ENCODE data around the gene CPEB4.
A peak's percentile ranks its signal among the peaks of the same experiment; 100 is the strongest.

CPEB4 gene

DNA sequence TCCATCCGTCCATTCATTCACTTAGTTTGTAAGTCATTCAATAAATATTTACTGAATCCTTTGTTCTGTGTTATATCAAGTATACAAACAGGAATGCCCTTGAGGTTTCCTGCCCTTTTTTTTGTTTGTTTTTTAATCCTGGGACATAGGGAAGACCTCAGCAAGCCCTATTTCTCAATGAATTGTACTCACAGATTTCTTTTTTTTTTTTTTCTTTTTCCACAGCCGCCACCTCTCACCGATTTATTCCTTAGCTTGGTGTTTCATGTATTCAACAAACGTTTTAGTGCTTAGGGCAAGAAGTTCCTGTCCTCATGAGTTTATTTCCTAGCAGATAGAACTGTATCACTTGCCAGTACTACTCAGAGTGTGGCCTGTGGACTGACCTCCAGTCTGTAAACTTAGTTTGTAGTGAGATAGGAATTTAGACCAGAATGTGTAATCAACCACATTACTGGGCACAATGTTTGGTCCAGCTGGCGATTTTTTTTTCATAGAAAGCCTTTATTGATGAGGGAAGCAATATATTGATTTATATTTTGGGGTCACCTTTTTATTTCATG is 65.5 kb downstream of the CPEB4 start:
- DNase-seq: no peak

DNA sequence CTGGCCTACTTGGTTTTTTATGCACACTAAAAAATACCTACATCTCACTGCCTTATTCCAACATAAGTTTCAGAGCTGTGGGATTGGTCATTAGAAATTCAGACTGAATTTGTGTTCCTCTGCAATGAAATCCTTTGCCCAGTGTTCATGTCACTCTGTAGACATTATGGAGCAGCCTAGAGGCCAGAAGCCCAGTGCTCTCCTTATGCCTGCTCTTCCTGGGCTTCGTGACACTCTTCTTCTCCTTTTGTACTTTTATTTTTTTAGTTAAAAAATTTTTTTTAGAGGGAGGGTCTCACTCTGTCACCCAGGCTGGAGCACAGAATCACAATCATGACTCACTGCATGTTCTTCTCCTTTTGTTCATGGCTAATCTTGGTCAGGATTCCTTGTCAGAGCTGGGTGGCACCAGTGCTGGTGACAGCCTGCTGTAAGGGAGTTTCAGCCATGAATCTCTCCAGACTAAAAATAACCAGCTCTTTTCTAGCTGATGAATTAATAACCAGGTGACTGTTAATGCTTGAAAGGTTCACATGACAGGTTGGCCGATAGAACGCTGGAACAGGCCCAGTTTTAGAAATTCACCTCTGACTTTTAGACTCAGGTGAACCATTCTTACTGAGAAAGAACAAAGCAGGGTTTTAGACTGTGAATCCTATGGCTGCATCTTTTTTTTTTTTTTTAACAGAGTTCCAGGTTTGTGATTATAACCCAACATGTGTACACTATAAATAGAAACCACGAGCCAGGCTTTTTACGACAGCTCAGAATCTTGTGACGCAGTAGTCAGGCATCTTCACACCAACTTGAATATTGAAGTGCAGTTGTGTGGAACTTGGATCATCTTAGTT is 66.7 kb downstream of the CPEB4 start:
- no peak for DNase-seq

DNA sequence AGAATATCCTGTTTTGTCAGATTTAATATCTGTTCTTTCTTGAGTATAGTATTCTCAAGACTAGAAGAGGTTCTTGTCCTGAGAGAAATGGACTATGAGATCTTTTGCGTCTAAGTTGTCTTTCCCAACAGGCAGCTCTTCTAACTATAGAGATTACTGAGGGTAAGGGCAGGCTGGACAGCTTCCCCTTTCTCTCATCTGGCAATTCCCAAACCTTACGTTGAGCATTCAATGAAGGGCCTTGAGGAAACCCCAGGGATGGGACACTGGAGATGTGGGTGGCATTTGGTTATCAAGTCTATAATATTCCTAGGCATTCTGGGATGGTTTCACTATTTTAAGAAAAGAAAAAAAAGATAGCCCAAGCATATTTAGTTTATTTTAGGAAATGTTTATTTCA is 72.8 kb downstream of the CPEB4 start:
- DNase-seq: no peak

DNA sequence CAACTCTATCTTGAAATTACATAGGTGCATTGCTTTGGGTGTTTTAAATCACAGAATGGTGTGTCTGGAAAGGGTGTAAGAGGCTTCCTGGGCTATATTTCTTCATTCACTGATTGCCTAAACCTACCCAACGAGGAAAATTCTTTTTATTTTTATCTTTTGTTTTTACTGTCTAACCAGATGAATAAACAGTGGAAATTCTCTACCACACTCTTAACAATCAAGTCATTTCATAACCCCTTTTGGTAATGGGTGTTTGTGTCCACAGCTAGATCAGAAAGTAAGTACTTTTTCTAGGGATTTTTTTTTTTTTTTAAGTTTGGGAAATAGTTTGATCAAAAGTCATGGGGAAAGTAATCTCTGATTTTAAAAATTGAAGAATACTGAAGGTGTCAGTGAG is 73.3 kb downstream of the CPEB4 start:
- no peak for DNase-seq

DNA sequence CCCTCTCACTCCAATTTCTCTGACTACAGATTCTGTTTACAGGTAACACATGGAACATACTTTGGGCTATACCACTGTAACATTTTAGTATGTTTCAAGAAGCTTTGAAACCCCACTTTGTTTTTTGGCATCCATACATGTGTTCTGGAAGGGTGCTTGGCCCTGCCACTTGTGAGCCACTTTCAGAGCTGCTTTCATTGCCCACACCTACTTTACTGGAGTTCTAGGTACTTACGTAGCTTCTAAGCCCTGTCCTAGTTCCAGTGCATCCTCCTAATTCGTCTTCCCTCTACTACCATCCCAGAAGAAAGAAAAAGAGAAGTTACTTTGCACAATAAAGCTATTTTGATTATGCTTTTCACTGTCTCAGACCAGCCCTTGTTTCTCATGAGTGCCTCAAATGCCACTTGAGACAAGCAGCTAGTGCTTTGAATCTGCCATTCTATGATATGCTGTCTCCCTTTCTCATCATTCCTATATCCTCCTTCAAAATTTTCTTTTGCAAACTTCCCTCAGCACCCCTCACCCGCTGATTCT is 74.4 kb downstream of the CPEB4 start:
- DNase-seq: no peak

DNA sequence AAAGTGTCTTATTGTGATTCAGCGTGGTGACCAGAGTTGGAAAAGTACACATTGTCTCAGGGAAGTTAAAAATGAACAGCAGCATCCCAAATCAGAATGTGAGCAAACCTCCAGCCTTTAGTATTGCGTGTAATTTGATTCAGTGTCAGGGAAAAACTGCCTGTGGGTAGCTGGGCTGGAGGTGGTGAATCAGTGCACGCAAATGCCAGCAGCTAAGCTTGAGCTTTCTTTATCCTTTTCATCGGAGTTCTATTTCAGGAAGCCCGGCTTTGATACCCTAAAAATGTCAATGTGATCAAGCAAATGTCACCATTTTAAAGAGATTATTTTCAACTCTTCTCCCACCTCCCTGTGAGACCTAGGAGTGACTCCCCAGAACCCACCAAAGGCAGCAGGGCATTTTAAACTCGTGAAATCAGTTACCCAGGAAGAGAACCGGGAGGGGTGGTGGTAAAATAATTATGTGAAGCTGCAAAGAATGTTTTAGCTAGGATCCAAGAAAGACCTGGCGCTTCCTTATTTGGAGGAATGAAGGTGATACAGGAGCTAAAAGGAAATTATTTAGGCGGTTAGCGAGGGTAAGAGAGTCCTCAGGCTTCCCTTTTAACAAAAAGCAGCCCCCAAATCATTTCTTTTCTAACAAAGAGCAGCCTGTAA is 75.2 kb downstream of the CPEB4 start:
- DNase-seq: no peak

DNA sequence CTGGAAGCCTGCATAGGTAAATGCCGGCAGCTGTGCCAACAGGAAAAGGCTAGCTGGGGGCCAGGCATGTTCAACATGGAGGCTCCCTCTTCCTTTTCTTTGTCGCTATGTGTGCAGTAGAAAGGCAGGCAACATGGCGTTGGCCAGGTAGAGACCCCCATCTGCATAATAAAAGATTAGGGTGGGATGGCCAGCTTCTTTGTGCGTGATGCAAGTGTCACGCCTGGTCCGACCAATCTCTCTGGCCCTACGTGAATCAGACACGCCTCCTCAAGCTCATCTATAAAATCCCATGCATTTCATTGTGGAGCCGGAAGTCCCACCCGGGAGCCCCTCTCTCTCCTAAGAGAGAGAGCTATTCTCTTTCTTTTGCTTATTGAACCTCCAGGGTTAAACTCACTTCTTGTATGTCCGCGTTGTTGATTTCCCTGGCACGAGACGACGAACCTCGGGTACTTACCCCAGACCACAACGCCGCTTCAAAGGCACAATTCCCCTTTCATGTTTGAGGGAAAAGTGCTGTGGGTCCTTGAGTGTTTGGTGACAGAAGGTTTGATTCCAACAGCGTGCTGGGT is 75.8 kb downstream of the CPEB4 start:
- DNase-seq: no peak

DNA sequence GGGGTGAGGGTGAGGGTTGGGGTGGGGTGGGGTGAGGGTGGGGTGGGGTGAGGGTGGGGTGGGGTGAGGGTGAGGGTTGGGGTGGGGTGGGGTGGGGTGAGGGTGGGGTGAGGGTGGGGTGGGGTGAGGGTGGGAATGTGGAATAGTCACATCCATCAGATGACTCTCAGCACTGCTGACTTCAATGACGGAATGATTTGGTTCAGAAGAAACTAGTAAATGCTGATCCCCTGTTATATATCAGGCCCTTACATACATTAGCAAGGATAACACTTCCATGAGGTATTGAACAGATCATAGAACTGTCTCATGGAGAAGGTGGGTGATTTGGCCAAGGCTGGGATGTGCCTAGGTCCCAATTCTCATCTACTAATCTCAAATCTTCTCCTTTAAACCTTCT is 76.4 kb downstream of the CPEB4 start:
- DNase-seq: no peak

DNA sequence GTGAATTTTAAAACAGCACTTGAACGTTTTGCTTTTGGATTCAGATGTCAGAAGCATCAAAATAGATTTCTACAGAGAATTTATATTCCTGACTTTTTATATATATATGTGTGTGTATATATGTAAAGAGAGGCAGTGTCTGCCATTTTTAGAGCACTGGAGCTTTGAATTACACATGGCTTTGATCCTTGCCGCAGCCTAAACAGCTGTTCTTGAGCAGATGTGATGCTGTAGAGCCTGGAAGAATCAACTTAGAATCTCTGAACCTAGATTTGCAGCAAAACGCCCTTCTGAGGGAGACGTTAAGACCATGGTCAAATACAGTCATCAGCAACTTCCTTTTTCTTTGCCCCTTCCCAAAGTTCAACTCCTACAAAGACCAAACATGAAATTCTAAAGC is 79.1 kb downstream of the CPEB4 start:
- DNase-seq: no peak

DNA sequence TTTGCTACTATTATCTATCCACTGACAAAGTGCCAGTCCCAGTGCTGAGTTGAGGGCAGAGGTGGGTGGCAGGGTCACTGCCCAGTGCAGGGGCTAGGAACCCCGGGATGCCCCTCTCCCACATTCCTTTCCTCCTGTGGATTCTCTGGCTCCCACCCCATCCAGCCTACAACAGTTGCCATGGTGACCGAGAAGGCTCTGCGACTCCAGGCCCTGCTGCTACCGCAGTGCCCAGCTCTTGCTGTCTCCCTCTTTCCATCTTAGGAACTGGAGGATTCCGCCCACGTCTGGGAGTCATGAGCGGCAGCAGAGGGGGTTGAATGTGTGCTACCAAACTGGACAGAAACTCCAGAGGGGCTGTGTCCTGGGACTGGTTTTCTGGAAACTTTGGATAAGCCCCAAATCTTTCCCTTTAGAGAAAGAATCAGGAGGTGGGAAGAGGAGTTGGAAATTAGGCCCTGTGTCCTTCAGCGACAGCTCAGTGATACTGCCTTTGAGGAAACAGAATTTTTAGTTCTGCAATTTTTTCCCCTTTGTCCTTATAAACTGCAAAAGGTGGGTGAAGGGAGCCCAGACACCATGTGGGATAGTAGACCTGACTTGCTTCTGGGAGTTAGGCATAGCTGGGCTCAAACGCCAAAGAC is 80.1 kb downstream of the CPEB4 start:
- DNase-seq: no peak

DNA sequence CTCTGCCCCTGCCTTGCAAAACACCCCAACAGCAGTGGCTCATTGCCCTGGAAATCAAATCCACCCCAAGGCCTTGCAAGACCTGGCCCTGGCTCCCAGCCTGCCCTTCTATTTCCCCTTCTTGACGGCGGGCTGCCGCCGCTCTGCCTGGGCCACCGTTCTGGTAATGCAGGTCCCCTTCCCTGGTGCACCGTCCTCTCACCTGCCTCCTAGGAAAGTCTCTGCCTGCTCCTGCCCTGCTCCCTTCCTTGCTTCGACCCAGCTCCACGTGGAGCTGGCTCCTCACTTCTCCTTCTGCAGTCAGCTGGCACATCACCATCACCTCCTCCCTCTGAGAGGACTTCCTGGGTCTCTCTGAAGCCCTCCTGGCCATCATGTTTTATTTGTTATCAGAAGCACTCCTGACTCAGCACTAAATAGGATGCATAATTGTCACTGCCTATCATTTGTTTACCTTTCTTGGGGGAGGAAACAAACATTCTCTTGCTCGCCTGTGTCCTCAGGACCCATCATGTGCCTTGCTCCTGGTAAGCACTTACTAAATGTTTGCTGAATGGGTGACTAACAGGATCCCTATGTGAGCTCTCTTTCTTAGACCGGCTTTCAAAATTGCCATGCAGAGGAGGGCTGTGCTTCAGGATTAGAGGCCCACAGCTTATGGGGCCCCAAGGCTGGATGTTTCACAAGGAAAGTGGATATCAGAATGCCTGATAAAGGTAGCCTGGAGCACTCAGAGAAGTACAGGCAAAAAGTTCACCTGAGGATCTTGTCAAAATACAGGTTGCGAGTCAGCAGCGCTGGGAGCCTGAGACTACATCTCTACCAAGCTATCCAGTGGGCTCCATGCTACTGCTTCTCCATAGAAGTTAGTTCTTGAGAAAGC is 81.3 kb downstream of the CPEB4 start:
- no peak for DNase-seq

DNA sequence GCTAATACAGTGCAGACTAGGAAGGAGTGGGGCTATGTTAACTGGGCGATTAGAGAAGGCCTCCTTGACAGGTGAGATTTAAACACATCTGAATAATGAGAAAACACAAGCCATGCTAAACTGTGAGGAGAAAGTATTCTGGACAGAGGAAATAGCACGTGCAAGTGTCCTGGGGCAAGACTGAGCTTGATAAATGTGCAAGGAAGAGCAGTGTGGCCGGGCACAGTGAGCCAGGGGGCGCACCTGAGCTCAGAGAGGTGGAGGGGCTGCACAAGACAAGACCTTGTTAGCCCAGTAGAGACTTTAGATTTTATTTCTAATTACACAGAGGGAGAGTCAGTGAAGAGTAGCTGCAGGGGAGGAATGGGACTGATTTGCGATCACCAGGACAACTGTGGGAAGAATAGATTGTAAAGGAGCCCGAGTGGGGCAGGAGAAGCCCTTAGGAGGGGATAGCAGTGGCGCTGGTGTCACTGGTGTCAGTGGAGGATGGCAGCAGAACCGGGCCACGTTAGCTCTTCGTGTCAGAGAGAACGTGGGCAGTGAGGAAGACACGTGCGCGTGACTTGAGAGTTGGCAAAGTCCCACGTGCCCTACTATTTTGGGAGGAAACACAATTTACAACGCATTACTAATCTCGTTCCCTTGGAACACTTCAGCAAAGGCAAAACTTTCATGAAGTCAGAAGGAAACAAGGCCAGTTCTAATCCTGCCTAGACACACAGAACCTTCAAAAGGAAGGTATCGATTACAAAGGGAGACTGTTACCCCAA is 82.9 kb downstream of the CPEB4 start:
- no peak for DNase-seq

DNA sequence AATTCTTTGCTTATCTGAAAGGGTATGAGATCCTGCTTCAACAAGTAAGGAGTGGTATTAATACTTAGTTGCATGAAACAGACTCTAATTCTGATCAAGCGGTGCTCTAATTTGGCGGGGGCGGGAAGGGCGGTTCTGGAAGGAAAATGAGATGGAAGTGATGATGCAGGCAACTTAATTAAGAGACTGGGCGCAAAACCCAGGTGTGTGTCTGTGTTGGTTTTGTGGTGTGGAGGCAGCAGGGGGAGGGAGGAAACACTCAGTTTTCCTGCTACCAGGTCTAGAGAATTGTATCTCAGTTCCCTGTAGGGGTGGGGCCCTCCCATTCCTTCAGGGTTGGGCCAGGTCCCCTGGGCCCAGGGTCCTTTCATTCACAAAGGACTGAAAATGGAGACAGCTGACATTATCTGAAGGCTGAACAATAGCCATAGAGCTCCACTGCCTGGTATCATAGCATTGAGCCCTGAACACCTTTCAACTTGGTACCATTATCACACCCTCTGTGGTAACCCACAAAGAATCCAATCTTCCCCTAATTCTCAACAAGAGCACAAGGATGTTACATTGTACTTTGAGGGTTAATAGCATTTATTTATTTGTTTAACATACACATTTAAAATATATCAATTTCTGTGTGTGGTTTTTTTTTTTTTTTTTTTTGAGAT is 83.7 kb downstream of the CPEB4 start:
- DNase-seq: no peak

DNA sequence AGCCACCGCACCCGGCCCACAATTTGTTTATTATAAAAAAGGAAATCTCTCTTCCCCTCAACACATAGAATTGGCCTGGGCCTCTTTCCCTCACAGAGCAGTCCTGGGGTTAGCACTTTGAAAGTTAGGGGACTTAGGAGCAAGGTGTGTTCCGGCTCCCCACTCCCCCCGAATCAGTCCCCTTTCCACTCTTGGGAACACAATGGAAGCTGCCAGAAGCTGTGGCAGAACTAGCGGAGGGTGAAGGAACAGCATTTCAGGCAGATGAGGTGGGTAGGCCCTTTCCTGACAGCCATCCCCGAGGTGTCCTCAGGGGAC is 84.4 kb downstream of the CPEB4 start:
- no peak for DNase-seq

DNA sequence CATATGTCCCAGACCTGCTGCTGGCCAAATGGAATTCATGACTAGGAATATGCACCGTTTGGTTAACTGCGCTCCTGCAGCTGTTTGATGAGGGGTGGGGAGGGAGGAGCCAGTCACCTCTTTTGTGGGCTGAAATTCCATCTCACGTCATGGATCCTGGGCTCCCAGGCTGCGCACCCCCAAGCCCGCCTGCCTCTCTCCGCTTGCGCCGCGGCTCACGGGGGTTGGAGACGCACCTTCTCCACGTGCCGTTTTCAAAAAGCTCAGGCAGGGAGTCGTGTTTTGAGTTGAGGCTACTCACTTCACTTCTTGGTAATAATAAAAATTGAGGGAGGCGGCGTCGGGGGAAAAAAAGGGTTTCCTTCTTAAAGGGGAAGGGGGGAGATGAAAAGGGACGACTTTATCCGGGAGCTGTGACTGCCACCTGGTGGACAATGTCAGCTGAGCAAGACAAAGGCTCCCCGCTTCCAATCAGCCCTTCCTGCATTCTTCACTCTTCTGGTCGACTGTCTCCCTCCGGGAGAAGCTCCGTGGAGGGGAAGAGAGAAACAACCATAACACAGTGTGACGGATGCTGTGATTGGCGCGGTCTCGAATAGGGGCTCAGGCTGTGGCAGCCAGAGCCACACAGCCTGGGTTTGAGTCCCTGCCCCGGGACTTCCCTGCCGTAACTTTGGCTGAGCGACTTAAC is 84.9 kb downstream of the CPEB4 start:
- peak; percentile 86 for DNase-seq

DNA sequence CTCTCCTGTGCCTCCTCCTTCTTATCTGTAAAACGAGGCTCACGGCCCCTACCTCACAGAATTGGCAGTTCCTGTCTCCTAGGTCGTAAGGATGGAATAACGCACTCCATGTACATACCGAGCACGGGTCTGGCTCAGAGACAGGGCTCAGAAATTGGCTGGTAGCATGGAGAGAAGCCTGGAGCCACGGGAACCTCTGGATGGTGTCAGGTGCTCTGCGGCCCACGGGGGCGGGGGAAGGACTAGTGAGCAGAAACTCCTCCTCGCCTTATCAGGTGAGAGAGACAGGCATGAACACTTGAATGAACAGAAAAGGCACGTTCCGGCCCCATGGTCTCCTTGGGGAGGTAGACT is 85.4 kb downstream of the CPEB4 start:
- DNase-seq: no peak

DNA sequence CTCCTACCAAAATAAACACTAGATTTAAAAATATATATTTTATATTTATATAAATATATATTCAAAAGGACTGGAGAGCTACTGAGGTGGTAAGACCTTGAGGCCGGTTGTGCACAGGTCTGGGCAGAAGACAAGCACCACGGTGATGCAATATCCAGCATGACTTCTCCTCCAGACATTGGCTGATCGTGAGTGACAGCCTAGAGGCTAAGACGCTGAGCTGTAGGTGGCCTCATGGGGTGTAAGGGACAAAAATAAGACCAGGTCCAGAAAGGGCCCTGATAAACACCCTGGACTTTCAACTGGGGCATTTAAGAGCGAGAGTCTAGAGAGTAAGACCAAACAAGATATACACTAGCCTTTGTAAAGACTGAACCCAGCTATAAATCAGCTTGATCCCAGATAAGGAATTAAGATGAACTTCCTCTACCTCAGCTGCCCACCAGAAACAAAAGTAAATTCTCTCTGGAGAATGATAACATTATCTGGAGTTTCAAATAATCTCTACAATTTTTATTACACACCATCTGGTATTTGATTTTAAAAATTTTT is 86.6 kb downstream of the CPEB4 start:
- no peak for DNase-seq

DNA sequence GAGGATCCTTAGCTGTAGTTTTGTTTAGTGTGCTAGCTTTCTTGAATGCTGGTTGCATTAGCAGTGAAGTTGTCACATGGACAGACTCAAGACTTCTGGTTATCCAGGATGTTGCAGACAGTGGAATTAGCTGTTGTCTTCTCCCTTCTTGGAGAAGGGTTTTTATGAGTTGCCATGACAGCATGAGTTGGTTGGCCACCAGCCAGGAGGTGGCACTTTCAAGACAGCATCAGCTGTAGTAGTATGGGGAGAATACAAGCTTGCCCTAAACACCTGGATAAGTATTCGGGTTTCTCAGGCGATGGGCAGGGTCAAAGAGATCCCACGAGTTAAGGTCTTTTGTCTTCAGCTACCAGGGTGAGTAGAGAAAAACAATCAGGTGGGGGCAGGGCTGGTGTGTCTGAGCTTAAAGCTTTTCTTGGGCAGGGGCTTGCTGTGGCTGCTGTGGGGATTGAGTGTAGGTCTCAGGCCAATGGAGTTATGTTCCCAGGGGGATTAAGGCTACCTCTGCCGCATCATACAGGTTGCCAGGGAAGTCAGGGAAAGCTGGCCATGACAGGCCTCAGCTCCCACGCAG is 93.1 kb downstream of the CPEB4 start:
- DNase-seq: no peak

DNA sequence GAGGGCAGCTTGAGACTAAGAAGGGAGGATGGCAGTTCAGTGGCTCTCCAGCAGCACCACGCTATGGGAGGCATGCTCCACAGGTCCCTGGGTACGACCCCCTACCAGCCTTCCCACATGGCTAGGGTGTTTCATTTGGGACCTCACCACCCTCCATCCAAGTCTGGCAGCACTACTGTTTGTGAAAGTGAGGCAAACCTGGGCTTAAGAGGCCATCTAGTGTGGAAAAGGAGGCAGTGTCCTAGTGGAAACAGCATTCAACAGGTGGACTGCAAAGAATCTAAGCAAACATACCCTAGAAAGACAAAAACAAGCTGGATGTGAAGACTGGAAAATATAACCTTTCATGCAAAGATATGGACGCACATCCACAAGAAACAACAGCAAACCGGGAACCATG is 96.1 kb downstream of the CPEB4 start:
- DNase-seq: no peak

Measured in left hindlimb (tissue), 1 donor.